ENCODE results near the gene LRRC8D.

- TF ChIP-seq, protein P1, sequence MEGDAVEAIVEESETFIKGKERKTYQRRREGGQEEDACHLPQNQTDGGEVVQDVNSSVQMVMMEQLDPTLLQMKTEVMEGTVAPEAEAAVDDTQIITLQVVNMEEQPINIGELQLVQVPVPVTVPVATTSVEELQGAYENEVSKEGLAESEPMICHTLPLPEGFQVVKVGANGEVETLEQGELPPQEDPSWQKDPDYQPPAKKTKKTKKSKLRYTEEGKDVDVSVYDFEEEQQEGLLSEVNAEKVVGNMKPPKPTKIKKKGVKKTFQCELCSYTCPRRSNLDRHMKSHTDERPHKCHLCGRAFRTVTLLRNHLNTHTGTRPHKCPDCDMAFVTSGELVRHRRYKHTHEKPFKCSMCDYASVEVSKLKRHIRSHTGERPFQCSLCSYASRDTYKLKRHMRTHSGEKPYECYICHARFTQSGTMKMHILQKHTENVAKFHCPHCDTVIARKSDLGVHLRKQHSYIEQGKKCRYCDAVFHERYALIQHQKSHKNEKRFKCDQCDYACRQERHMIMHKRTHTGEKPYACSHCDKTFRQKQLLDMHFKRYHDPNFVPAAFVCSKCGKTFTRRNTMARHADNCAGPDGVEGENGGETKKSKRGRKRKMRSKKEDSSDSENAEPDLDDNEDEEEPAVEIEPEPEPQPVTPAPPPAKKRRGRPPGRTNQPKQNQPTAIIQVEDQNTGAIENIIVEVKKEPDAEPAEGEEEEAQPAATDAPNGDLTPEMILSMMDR (IDR thresholded peaks at IDR 0.05) = no peak
- TF ChIP-seq POLR2A (IDR thresholded peaks at IDR 0.05) = no peak
These were observed 154.8 kb downstream of the LRRC8D start for GRCh38 chr1:89975540-89976125.
